ENCODE data around the gene MYF6.

The MYF6 gene

DNA sequence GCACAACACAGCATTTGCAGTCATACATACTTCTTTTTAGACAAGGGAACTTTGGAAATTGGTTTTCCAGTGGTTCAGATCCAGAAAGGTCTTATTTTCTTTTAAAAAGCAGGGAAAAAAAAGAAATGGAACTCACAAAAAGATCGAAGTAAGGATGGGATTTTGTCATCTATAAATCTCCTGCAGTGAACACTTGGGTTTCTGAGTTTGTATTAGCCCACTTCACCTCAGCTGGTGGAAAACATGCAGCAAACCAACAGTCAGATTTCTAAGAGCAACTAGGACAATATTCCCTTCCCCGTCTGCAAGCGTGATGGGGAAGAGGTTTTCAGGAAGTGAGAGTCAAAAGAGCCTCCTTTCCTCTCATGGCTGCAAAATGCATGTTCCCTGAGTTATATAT lies 13.9 kb downstream of the MYF6 start:
- no peaks in the 10 kb centered on the region for H3K4me1 ChIP-seq (ENCODE audit: control insufficient read depth, insufficient read depth, low read length)
- no peaks in the 10 kb centered on the region for H3K36me3 ChIP-seq (ENCODE audit: control insufficient read depth in 2 of 2, insufficient read depth in 1 of 2, low read length in 2 of 2)
- H3K27ac ChIP-seq (ENCODE audit: extremely low read depth, low read depth, low read length): no peak overlapping the region
- no peak overlapping the region for H3K4me3 ChIP-seq (ENCODE audit: low read depth, low read length)
- H3K9me3 ChIP-seq (ENCODE audit: control insufficient read depth, insufficient read depth, low read depth, low read length): no peaks in the 10 kb centered on the region
- TF ChIP-seq ZNF239 (tag by site-specific recombination; IDR thresholded peaks at IDR 0.05): no peak
- TF ChIP-seq OVOL3 (tag by site-specific recombination; IDR thresholded peaks at IDR 0.05): no peak
- TF ChIP-seq, protein P1, sequence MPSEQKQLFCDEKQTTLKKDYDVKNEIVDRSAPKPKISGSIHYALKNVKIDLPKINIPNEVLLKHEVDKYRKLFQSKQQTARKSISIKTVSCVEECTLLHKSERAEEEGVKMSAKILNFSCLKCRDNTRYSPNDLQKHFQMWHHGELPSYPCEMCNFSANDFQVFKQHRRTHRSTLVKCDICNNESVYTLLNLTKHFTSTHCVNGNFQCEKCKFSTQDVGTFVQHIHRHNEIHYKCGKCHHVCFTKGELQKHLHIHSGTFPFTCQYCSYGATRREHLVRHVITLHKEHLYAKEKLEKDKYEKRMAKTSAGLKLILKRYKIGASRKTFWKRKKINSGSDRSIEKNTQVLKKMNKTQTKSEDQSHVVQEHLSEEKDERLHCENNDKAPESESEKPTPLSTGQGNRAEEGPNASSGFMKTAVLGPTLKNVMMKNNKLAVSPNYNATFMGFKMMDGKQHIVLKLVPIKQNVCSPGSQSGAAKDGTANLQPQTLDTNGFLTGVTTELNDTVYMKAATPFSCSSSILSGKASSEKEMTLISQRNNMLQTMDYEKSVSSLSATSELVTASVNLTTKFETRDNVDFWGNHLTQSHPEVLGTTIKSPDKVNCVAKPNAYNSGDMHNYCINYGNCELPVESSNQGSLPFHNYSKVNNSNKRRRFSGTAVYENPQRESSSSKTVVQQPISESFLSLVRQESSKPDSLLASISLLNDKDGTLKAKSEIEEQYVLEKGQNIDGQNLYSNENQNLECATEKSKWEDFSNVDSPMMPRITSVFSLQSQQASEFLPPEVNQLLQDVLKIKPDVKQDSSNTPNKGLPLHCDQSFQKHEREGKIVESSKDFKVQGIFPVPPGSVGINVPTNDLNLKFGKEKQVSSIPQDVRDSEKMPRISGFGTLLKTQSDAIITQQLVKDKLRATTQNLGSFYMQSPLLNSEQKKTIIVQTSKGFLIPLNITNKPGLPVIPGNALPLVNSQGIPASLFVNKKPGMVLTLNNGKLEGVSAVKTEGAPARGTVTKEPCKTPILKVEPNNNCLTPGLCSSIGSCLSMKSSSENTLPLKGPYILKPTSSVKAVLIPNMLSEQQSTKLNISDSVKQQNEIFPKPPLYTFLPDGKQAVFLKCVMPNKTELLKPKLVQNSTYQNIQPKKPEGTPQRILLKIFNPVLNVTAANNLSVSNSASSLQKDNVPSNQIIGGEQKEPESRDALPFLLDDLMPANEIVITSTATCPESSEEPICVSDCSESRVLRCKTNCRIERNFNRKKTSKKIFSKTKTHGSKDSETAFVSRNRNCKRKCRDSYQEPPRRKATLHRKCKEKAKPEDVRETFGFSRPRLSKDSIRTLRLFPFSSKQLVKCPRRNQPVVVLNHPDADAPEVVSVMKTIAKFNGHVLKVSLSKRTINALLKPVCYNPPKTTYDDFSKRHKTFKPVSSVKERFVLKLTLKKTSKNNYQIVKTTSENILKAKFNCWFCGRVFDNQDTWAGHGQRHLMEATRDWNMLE (tag by site-specific recombination; conservative IDR thresholded peaks at IDR 0.05; ENCODE audit: low read depth): no peak
- no peak for TF ChIP-seq PRDM6 (tag by site-specific recombination; IDR thresholded peaks at IDR 0.05)
- no peak for TF ChIP-seq ZNF311 (tag by site-specific recombination; IDR thresholded peaks at IDR 0.05; ENCODE audit: borderline replicate concordance)
- TF ChIP-seq KLF7 (tag by site-specific recombination; IDR thresholded peaks at IDR 0.05; ENCODE audit: borderline replicate concordance): no peak
- TF ChIP-seq ZNF544 (tag by site-specific recombination; IDR thresholded peaks at IDR 0.05): no peak
- no peak for TF ChIP-seq HOXD13 (CRISPR knock-in tag; IDR thresholded peaks at IDR 0.05; ENCODE audit: borderline replicate concordance)
- ChIA-PET CTCF (no interaction called here), POLR2A (no interaction called here)

- H3K4me3 ChIP-seq (ENCODE audit: low read depth, low read length): no peak overlapping the region
- H3K36me3 ChIP-seq (ENCODE audit: control insufficient read depth in 2 of 2, insufficient read depth in 1 of 2, low read length in 2 of 2): no peaks in the 10 kb centered on the region
- H3K4me1 ChIP-seq (ENCODE audit: control insufficient read depth, insufficient read depth, low read length): no peaks in the 10 kb centered on the region
- ChIA-PET CTCF (no interaction called here), POLR2A (no interaction called here)
- no peak overlapping the region for H3K27ac ChIP-seq (ENCODE audit: extremely low read depth, low read depth, low read length)
- no peaks in the 10 kb centered on the region for H3K9me3 ChIP-seq (ENCODE audit: control insufficient read depth, insufficient read depth, low read depth, low read length)
- TF ChIP-seq IKZF3 (tag by site-specific recombination; IDR thresholded peaks at IDR 0.05) (no peak), ZBTB48 (tag by site-specific recombination; IDR thresholded peaks at IDR 0.05) (no peak), CTCF (tag by site-specific recombination; IDR thresholded peaks at IDR 0.05) (no peak), KLF8 (tag by site-specific recombination; IDR thresholded peaks at IDR 0.05) (no peak), ZNF10 (tag by site-specific recombination; IDR thresholded peaks at IDR 0.05) (no peak), SP3 (tag by site-specific recombination; IDR thresholded peaks at IDR 0.05) (no peak), HOXC10 (CRISPR knock-in tag; IDR thresholded peaks at IDR 0.05) (no peak), OSR2 (tag by site-specific recombination; IDR thresholded peaks at IDR 0.05) (no peak), YY2 (tag by site-specific recombination; IDR thresholded peaks at IDR 0.05) (no peak), ZSCAN30 (tag by site-specific recombination; IDR thresholded peaks at IDR 0.05) (no peak), INSM2 (tag by site-specific recombination; IDR thresholded peaks at IDR 0.05) (no peak), ZNF248 (tag by site-specific recombination; IDR thresholded peaks at IDR 0.05) (no peak), BCL6B (tag by site-specific recombination; IDR thresholded peaks at IDR 0.05) (no peak), ZNF660 (tag by site-specific recombination; IDR thresholded peaks at IDR 0.05) (no peak)
- TF ChIP-seq, protein P2, sequence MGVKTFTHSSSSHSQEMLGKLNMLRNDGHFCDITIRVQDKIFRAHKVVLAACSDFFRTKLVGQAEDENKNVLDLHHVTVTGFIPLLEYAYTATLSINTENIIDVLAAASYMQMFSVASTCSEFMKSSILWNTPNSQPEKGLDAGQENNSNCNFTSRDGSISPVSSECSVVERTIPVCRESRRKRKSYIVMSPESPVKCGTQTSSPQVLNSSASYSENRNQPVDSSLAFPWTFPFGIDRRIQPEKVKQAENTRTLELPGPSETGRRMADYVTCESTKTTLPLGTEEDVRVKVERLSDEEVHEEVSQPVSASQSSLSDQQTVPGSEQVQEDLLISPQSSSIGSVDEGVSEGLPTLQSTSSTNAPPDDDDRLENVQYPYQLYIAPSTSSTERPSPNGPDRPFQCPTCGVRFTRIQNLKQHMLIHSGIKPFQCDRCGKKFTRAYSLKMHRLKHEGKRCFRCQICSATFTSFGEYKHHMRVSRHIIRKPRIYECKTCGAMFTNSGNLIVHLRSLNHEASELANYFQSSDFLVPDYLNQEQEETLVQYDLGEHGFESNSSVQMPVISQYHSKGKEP (tag by site-specific recombination; IDR thresholded peaks at IDR 0.05): no peak
These were observed 38.5 kb downstream of the MYF6 start for GRCh38 chr12:80745851-80746505.

Measured in HEK293 (cell line).